ENCODE measurements around the gene GALNT18. TPM values are rescaled to one million over a fixed set of nuclear protein-coding genes. Genes with fewer than 3 reads are reported as not detected.

Gene GALNT18
- total RNA-seq, 1 experiment from 2014 or later = 1.7 TPM

DNA sequence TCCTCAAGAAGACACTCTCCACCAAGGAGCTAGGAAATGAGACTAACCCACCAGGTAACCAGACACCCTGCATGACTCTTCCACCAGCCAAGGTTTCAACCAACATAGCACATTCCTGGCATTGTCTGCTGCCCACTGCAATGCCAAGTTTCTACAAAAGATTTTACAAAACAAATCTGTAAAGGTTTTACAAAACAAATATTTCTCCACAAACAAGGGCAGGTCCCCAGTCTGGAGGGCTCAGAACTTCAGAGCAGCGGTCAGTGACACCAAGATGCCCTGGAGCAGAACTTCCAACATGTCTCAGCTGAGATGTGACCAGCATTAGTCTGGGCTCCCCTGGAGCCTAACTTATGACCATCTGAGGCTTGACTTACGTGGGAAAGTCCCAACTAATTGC, 14.0 kb downstream of the GALNT18 start:
- H3K27ac Mint-ChIP-seq = no peak overlapping the region

More for the DNA sequence above, 14.0 kb downstream of the GALNT18 start:
- Histone ChIP-seq H3K79me2 (ENCODE audit: insufficient read depth, low read length) (no peaks in the 10 kb centered on the region), H3K4ac (ENCODE audit: low read depth, low read length) (no peak overlapping the region), H2AFZ (ENCODE audit: low read length) (no peak overlapping the region), H4K8ac (replicated peaks; ENCODE audit: insufficient read length, low read depth, low read length) (no peak overlapping the region), H4K91ac (ENCODE audit: insufficient read length, low read depth, low read length) (no peak overlapping the region), H3K18ac (ENCODE audit: insufficient read length, low read depth, low read length) (no peak overlapping the region), H3K56ac (ENCODE audit: insufficient read length, low read depth, low read length) (no peak overlapping the region), H4K5ac (ENCODE audit: insufficient read length, low read depth, low read length) (no peak overlapping the region), H3K9me3 (ENCODE audit: control insufficient read depth, low read depth, low read length) (no peaks in the 10 kb centered on the region), H2BK12ac (ENCODE audit: insufficient read length, low read depth, low read length) (no peak overlapping the region), H3K23ac (ENCODE audit: insufficient read length, low read depth, low read length) (no peak overlapping the region), H3K23me2 (ENCODE audit: insufficient read length, low read depth, low read length, poor library complexity, severe bottlenecking) (no peaks in the 10 kb centered on the region), H3K9ac (ENCODE audit: extremely low read depth, insufficient read length, low read length) (no peak overlapping the region), H2BK120ac (ENCODE audit: low read depth, low read length, poor library complexity, severe bottlenecking) (no peak overlapping the region), H4K20me1 (ENCODE audit: control insufficient read depth, insufficient read depth, insufficient read length) (no peaks in the 10 kb centered on the region), H2BK20ac (ENCODE audit: low read depth, low read length, poor library complexity, severe bottlenecking) (no peak overlapping the region), H3K4me2 (ENCODE audit: insufficient read depth, insufficient read length, low read length) (no peak overlapping the region), H3K14ac (ENCODE audit: insufficient read depth, low read length) (no peak overlapping the region), H2BK5ac (ENCODE audit: insufficient read length, low read length) (no peak overlapping the region), H3T11ph (ENCODE audit: low read length) (no peak overlapping the region), H3K79me1 (ENCODE audit: insufficient read depth, low read depth, low read length, poor library complexity, severe bottlenecking) (no peaks in the 10 kb centered on the region), H2BK15ac (ENCODE audit: low read depth, low read length) (no peak overlapping the region), H2AK5ac (ENCODE audit: insufficient read length, low read length) (no peak overlapping the region), H3K4me1 (ENCODE audit: insufficient read depth, low read length) (no peaks in the 10 kb centered on the region), H3K27ac (ENCODE audit: insufficient read length, low read depth, low read length) (no peak overlapping the region), H3K27me3 (ENCODE audit: insufficient read depth, low read length) (no peaks in the 10 kb centered on the region)
- no CpG with 5 or more reads among the region's 2 CpGs for WGBS (ENCODE audit: extremely low coverage, insufficient read length, low lambda C conversion rate)
- Mint-ChIP-seq H3K9me3 (no peaks in the 10 kb centered on the region), H3K4me1 (peaks cover 11 to 19% of the 10 kb centered on the region in 2 experiments), H3K4me3 (no peak overlapping the region), H3K27me3 (ENCODE audit: low read depth) (peaks cover 2% of the 10 kb centered on the region; the same call in 1 of the 2 replicates), H3K36me3 (ENCODE audit: insufficient read depth in 1 of 3, low read depth in 3 of 3) (no peaks in the 10 kb centered on the region)
- no peak for DNase-seq
- TF ChIP-seq, protein P1, sequence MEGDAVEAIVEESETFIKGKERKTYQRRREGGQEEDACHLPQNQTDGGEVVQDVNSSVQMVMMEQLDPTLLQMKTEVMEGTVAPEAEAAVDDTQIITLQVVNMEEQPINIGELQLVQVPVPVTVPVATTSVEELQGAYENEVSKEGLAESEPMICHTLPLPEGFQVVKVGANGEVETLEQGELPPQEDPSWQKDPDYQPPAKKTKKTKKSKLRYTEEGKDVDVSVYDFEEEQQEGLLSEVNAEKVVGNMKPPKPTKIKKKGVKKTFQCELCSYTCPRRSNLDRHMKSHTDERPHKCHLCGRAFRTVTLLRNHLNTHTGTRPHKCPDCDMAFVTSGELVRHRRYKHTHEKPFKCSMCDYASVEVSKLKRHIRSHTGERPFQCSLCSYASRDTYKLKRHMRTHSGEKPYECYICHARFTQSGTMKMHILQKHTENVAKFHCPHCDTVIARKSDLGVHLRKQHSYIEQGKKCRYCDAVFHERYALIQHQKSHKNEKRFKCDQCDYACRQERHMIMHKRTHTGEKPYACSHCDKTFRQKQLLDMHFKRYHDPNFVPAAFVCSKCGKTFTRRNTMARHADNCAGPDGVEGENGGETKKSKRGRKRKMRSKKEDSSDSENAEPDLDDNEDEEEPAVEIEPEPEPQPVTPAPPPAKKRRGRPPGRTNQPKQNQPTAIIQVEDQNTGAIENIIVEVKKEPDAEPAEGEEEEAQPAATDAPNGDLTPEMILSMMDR (conservative IDR thresholded peaks at IDR 0.05) = no peak
